ENCODE measurements around the gene STAT5B.
"Not testable (repeated sequence)": the region's sequence is repeated elsewhere in the genome, so short reads cannot be mapped to it uniquely, and the experiment has no call there.

The STAT5B gene

DNA sequence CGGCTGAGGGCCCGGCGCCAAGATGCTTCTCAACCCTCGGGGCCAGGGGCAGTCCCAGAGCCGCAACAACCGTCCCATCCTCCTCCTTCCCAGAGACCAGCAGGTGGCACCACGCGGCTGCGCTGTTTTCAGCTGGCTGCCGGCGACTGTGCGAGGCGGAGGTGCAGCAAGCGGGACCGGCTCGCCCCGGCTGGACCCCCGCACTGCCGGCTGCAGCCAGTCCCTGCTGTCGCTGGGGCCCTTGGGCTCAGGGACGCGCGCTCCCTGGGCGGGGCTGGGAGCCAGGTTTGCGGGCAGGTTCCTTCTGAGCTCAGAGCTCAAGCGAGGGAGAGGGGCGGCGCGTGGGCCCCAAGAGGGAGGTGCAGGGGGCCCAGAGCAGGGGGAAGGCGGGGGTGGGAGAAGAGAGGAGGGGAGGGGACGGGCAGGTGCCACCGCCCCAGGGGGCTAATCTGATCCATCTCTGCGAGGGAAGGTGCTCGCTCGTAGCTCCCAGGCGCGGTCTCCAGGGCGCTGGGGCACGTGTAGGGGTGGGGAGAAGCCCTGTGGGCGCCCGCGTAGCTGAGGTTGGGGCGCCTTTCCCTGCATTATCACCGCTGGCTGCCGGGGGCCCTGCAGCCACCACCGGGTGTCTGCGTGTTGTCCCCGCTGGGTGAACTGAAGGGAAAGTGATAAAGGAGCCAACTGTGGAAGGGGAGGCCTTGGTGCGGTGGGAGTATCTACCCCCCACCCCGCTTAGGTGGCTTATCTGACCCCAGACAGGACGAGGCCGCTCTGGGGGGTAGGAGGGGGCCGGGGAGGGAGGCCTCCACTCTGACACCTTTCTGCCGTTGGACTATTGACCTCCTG, 36.3 kb upstream of the STAT5B start:
- no peaks in the 10 kb centered on the region for H3K27me3 ChIP-seq (ENCODE audit: control insufficient read depth, insufficient read depth, low read length)
- no peak overlapping the region for H3K9ac ChIP-seq (ENCODE audit: low read length)
- H3K4me1 ChIP-seq (ENCODE audit: control insufficient read depth, low read depth, low read length): peaks cover 21% of the 10 kb centered on the region
- no peak overlapping the region for H3K27ac ChIP-seq (ENCODE audit: low read length)
- no peaks in the 10 kb centered on the region for H3K9me3 ChIP-seq (ENCODE audit: control insufficient read depth, low read depth, low read length)
- H3K36me3 ChIP-seq (ENCODE audit: control insufficient read depth, low read depth, low read length): peaks cover 11% of the 10 kb centered on the region
- H3K4me3 ChIP-seq (ENCODE audit: low read length): peak overlapping the region; percentile 25

- Histone ChIP-seq H3K4me1 (ENCODE audit: control insufficient read depth, low read depth, low read length) (peaks cover 21% of the 10 kb centered on the region), H3K27me3 (ENCODE audit: control insufficient read depth, insufficient read depth, low read length) (no peaks in the 10 kb centered on the region), H3K36me3 (ENCODE audit: control insufficient read depth, low read depth, low read length) (peaks cover 8% of the 10 kb centered on the region), H3K4me3 (ENCODE audit: low read length) (no peak overlapping the region), H3K9ac (ENCODE audit: low read length) (no peak overlapping the region), H3K27ac (ENCODE audit: low read length) (no peak overlapping the region), H3K9me3 (ENCODE audit: control insufficient read depth, low read depth, low read length) (no peaks in the 10 kb centered on the region)
These were observed 35.8 kb upstream of the STAT5B start for GRCh38 chr17:42312035-42312284.

- Histone ChIP-seq H3K9ac (ENCODE audit: low read length) (peak overlapping the region; percentile 10), H3K27ac (ENCODE audit: low read length) (no peak overlapping the region), H3K36me3 (ENCODE audit: control insufficient read depth, low read depth, low read length) (peaks cover 8% of the 10 kb centered on the region), H3K4me3 (ENCODE audit: low read length) (no peak overlapping the region), H3K4me1 (ENCODE audit: control insufficient read depth, low read depth, low read length) (peaks cover 21% of the 10 kb centered on the region), H3K27me3 (ENCODE audit: control insufficient read depth, insufficient read depth, low read length) (no peaks in the 10 kb centered on the region), H3K9me3 (ENCODE audit: control insufficient read depth, low read depth, low read length) (no peaks in the 10 kb centered on the region)
These were observed 35.2 kb upstream of the STAT5B start for GRCh38 chr17:42311240-42312034.

- H3K9ac ChIP-seq (ENCODE audit: low read length): peak overlapping the region; percentile 10
- no peak overlapping the region for H3K27ac ChIP-seq (ENCODE audit: low read length)
- H3K27me3 ChIP-seq (ENCODE audit: control insufficient read depth, insufficient read depth, low read length): no peaks in the 10 kb centered on the region
- H3K36me3 ChIP-seq (ENCODE audit: control insufficient read depth, low read depth, low read length): peaks cover 7% of the 10 kb centered on the region
- H3K4me1 ChIP-seq (ENCODE audit: control insufficient read depth, low read depth, low read length): peaks cover 21% of the 10 kb centered on the region
- H3K4me3 ChIP-seq (ENCODE audit: low read length): no peak overlapping the region
- H3K9me3 ChIP-seq (ENCODE audit: control insufficient read depth, low read depth, low read length): no peaks in the 10 kb centered on the region
These were observed 34.6 kb upstream of the STAT5B start for GRCh38 chr17:42310787-42311215.

DNA sequence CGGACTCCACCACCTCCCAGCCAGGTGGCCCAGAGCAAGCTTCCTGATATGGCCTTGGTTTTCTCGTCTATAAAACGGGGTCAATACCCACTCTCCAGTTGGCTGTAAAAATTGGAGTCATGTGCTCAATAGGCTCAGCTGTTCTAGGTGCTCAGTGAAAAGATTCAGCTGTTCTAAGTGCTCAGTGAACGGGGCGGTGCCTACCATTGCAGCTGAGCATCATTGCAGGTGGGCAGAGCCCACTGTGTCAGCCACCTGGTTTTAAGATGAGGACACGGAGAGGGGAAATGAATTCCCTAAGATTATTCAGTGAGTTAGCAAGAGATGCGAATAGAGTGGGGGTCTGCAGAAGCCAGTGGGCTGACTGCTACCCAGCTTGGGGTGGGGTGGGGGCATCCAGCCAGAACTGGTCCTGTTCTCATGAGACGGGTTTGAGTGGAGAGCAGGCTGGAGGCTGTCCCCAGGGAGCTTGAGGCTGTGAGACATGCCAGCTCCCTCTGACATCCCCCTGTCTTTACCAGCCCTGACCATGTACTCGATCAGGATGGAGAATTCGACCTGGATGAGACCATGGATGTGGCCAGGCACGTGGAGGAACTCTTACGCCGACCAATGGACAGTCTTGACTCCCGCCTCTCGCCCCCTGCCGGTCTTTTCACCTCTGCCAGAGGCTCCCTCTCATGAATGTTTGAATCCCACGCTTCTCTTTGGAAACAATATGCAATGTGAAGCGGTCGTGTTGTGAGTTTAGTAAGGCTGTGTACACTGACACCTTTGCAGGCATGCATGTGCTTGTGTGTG, 34.0 kb upstream of the STAT5B start:
- Histone ChIP-seq H3K9me3 (ENCODE audit: control insufficient read depth, low read depth, low read length) (no peaks in the 10 kb centered on the region), H3K27me3 (ENCODE audit: control insufficient read depth, insufficient read depth, low read length) (no peaks in the 10 kb centered on the region), H3K4me3 (ENCODE audit: low read length) (no peak overlapping the region), H3K36me3 (ENCODE audit: control insufficient read depth, low read depth, low read length) (peaks cover under 1% of the 10 kb centered on the region), H3K9ac (ENCODE audit: low read length) (peak overlapping the region; percentile 10), H3K27ac (ENCODE audit: low read length) (no peak overlapping the region), H3K4me1 (ENCODE audit: control insufficient read depth, low read depth, low read length) (peaks cover 21% of the 10 kb centered on the region)

DNA sequence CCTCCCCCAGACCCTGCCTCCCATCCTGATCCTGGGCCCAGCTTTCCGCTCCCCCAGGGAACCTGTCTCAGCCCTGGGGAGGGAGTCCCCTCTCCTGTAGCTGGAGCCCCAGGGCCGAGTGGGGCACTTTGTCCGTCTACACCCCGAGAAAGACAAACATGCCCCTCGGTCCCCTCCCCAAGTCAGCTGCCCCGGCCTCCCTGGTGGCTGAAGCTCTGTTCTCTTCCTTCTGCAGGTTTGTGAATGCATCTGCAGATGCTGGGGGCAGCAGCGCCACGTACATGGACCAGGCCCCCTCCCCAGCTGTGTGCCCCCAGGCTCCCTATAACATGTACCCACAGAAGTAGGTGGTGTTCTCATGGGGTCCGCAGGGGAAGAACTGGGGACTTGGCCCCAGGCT, 33.0 kb upstream of the STAT5B start:
- Histone ChIP-seq H3K36me3 (ENCODE audit: control insufficient read depth, low read depth, low read length) (no peaks in the 10 kb centered on the region), H3K4me3 (ENCODE audit: low read length) (no peak overlapping the region), H3K27ac (ENCODE audit: low read length) (no peak overlapping the region)

GRCh38 chr17:42308446-42308845, 32.3 kb upstream of the STAT5B start:
- no peak overlapping the region for H3K27ac ChIP-seq (ENCODE audit: low read length)
- H3K9me3 ChIP-seq (ENCODE audit: control insufficient read depth, low read depth, low read length): no peaks in the 10 kb centered on the region
- H3K4me1 ChIP-seq (ENCODE audit: control insufficient read depth, low read depth, low read length): peaks cover 19% of the 10 kb centered on the region
- no peak overlapping the region for H3K4me3 ChIP-seq (ENCODE audit: low read length)
- H3K27me3 ChIP-seq (ENCODE audit: control insufficient read depth, insufficient read depth, low read length): no peaks in the 10 kb centered on the region
- no peaks in the 10 kb centered on the region for H3K36me3 ChIP-seq (ENCODE audit: control insufficient read depth, low read depth, low read length)
- no peak overlapping the region for H3K9ac ChIP-seq (ENCODE audit: low read length)

More for the DNA sequence above, 33.0 kb upstream of the STAT5B start:
- H3K4me1 ChIP-seq (ENCODE audit: control insufficient read depth, low read depth, low read length): peaks cover 21% of the 10 kb centered on the region
- H3K9ac ChIP-seq (ENCODE audit: low read length): no peak overlapping the region
- no peaks in the 10 kb centered on the region for H3K27me3 ChIP-seq (ENCODE audit: control insufficient read depth, insufficient read depth, low read length)
- H3K9me3 ChIP-seq (ENCODE audit: control insufficient read depth, low read depth, low read length): no peaks in the 10 kb centered on the region

GRCh38 chr17:42307362-42307927, 31.3 kb upstream of the STAT5B start:
- no peak overlapping the region for H3K9ac ChIP-seq (ENCODE audit: low read length)
- peaks cover 18% of the 10 kb centered on the region for H3K4me1 ChIP-seq (ENCODE audit: control insufficient read depth, low read depth, low read length)
- no peaks in the 10 kb centered on the region for H3K36me3 ChIP-seq (ENCODE audit: control insufficient read depth, low read depth, low read length)
- H3K27me3 ChIP-seq (ENCODE audit: control insufficient read depth, insufficient read depth, low read length): no peaks in the 10 kb centered on the region
- H3K9me3 ChIP-seq (ENCODE audit: control insufficient read depth, low read depth, low read length): no peaks in the 10 kb centered on the region
- H3K27ac ChIP-seq (ENCODE audit: low read length): no peak overlapping the region
- no peak overlapping the region for H3K4me3 ChIP-seq (ENCODE audit: low read length)

GRCh38 chr17:42306385-42306667, 30.1 kb upstream of the STAT5B start:
- Histone ChIP-seq H3K4me3 (ENCODE audit: low read length) (no peak overlapping the region), H3K4me1 (ENCODE audit: control insufficient read depth, low read depth, low read length) (peaks cover 10% of the 10 kb centered on the region), H3K9ac (ENCODE audit: low read length) (no peak overlapping the region), H3K27ac (ENCODE audit: low read length) (no peak overlapping the region), H3K36me3 (ENCODE audit: control insufficient read depth, low read depth, low read length) (no peaks in the 10 kb centered on the region), H3K9me3 (ENCODE audit: control insufficient read depth, low read depth, low read length) (no peaks in the 10 kb centered on the region), H3K27me3 (ENCODE audit: control insufficient read depth, insufficient read depth, low read length) (no peaks in the 10 kb centered on the region)

GRCh38 chr17:42305543-42306384, 29.6 kb upstream of the STAT5B start:
- Histone ChIP-seq H3K4me1 (ENCODE audit: control insufficient read depth, low read depth, low read length) (peaks cover 6% of the 10 kb centered on the region), H3K27ac (ENCODE audit: low read length) (no peak overlapping the region)

DNA sequence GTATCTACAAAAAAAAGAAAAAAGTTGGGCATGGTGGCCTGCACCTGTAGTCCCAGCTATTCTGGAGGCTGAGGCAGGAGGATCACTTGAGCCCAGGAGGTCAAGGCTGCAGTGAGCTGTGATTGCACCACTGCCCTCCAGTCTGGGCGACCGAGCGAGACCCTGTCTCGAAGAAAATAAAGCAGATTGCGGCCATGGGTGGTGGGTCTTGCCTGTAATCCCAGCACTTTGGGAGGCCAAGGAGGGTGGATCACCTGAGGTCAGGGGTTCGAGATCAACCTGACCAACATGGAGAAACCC, 28.8 kb upstream of the STAT5B start:
- not testable (repeated sequence) for H3K27ac ChIP-seq (ENCODE audit: low read length); H3K9me3 ChIP-seq (ENCODE audit: control insufficient read depth, low read depth, low read length); H3K4me3 ChIP-seq (ENCODE audit: low read length); H3K4me1 ChIP-seq (ENCODE audit: control insufficient read depth, low read depth, low read length); H3K9ac ChIP-seq (ENCODE audit: low read length); H3K27me3 ChIP-seq (ENCODE audit: control insufficient read depth, insufficient read depth, low read length); H3K36me3 ChIP-seq (ENCODE audit: control insufficient read depth, low read depth, low read length)

More at GRCh38 chr17:42305543-42306384, 29.6 kb upstream of the STAT5B start:
- Histone ChIP-seq H3K9me3 (ENCODE audit: control insufficient read depth, low read depth, low read length) (no peaks in the 10 kb centered on the region), H3K9ac (ENCODE audit: low read length) (no peak overlapping the region), H3K4me3 (ENCODE audit: low read length) (no peak overlapping the region), H3K36me3 (ENCODE audit: control insufficient read depth, low read depth, low read length) (no peaks in the 10 kb centered on the region), H3K27me3 (ENCODE audit: control insufficient read depth, insufficient read depth, low read length) (no peaks in the 10 kb centered on the region)
